SK-N-SH treated with all-trans-retinoic acid at 6 μM for 48 hours (cell line): ENCODE data around the gene HSD11B2.

ENCODE experiments used
- ATAC-seq: fragments of 200-7000 bp; cut with Tn5 transposase; 3 replicates; pipeline ENCODE4 v1.9.1; 2020; ENCODE audit warnings: mild to moderate bottlenecking, moderate library complexity
- ARNTL ChIP-seq: fragments of 450-650 bp; formaldehyde crosslinking; IDR thresholded peaks from 2 replicates; pipeline ENCODE4 v1.5.0; 2020; ENCODE audit warnings: low read depth, mild to moderate bottlenecking, moderate library complexity, borderline replicate concordance
- BACH2 ChIP-seq: fragments of 250-450 bp; sonication (Bioruptor Pico); IDR thresholded peaks from 2 replicates; pipeline ENCODE4 v1.9.0; 2021; ENCODE audit warnings: mild to moderate bottlenecking, borderline replicate concordance
- CREB5 ChIP-seq: fragments of 250-450 bp; sonication (Bioruptor Pico); IDR thresholded peaks from 2 replicates; pipeline ENCODE4 v1.5.1; 2020; ENCODE audit warnings: low read depth, mild to moderate bottlenecking, moderate library complexity
- CSRNP3 ChIP-seq: fragments of 250-450 bp; sonication (Bioruptor Pico); IDR thresholded peaks from 2 replicates; pipeline ENCODE4 v1.5.1; 2021; ENCODE audit warnings: mild to moderate bottlenecking, moderate library complexity
- ESRRG ChIP-seq: fragments of 250-450 bp; sonication (Bioruptor Pico); IDR thresholded peaks from 2 replicates; pipeline ENCODE4 v1.6.1; 2021; ENCODE audit warnings: mild to moderate bottlenecking
- GLIS3 ChIP-seq: fragments of 250-450 bp; sonication (Bioruptor Pico); IDR thresholded peaks from 2 replicates; pipeline ENCODE4 v1.5.0; 2020; ENCODE audit warnings: mild to moderate bottlenecking, moderate library complexity
- ISL1 ChIP-seq: fragments of 250-450 bp; sonication (Bioruptor Pico); IDR thresholded peaks from 2 replicates; pipeline ENCODE4 v2.1.2; 2022; ENCODE audit warnings: mild to moderate bottlenecking, moderate library complexity
- OSR1 ChIP-seq: fragments of 250-450 bp; sonication (Bioruptor Pico); IDR thresholded peaks from 2 replicates; pipeline ENCODE4 v1.8.0; 2022; ENCODE audit warnings: moderate library complexity, mild to moderate bottlenecking, inconsistent platforms
- POU6F1 ChIP-seq: fragments of 250-450 bp; sonication (Bioruptor Pico); IDR thresholded peaks from 2 replicates; pipeline ENCODE4 v1.8.0; 2021; ENCODE audit warnings: low read depth, mild to moderate bottlenecking, moderate library complexity, borderline replicate concordance
- PPARA ChIP-seq: fragments of 250-450 bp; sonication (Bioruptor Pico); IDR thresholded peaks from 2 replicates; pipeline ENCODE4 v1.5.0; 2020; ENCODE audit warnings: mild to moderate bottlenecking, borderline replicate concordance
- RARB ChIP-seq: fragments of 250-450 bp; sonication (Bioruptor Pico); IDR thresholded peaks from 2 replicates; pipeline ENCODE4 v1.8.0; 2021; ENCODE audit warnings: mild to moderate bottlenecking, moderate library complexity
- SNAI2 ChIP-seq: fragments of 250-450 bp; sonication (Bioruptor Pico); IDR thresholded peaks from 2 replicates; pipeline ENCODE4 v1.5.0; 2020; ENCODE audit warnings: mild to moderate bottlenecking, moderate library complexity
- TCF4 ChIP-seq: fragments of 250-450 bp; sonication (Bioruptor Pico); IDR thresholded peaks from 2 replicates; pipeline ENCODE4 v1.8.0; 2021; ENCODE audit warnings: mild to moderate bottlenecking, moderate library complexity, borderline replicate concordance
- TOX ChIP-seq: fragments of 250-450 bp; sonication (Bioruptor Pico); IDR thresholded peaks from 2 replicates; pipeline ENCODE4 v1.8.0; 2021; ENCODE audit warnings: mild to moderate bottlenecking, moderate library complexity, borderline replicate concordance
- TSHZ2 ChIP-seq: fragments of 250-450 bp; sonication (Bioruptor Pico); IDR thresholded peaks from 2 replicates; pipeline ENCODE4 v1.5.0; 2020; ENCODE audit warnings: mild to moderate bottlenecking, moderate library complexity
- ZFP3 ChIP-seq: fragments of 250-450 bp; sonication (Bioruptor Pico); IDR thresholded peaks from 2 replicates; pipeline ENCODE4 v1.5.0; 2020; ENCODE audit warnings: mild to moderate bottlenecking, moderate library complexity
- ZFP30 ChIP-seq: fragments of 450-650 bp; formaldehyde crosslinking; IDR thresholded peaks from 2 replicates; pipeline ENCODE4 v1.5.0; 2022; ENCODE audit warnings: mild to moderate bottlenecking, moderate library complexity
- ZNF565 ChIP-seq: fragments of 450-650 bp; formaldehyde crosslinking; conservative IDR thresholded peaks from 2 replicates; pipeline ENCODE4 v1.5.0; 2020; ENCODE audit warnings: low read depth, mild to moderate bottlenecking, moderate library complexity
- ZNF8 ChIP-seq: fragments of 450-650 bp; formaldehyde crosslinking; IDR thresholded peaks from 2 replicates; pipeline ENCODE4 v1.5.0; 2020; ENCODE audit warnings: mild to moderate bottlenecking, moderate library complexity

Gene HSD11B2

GRCh38 chr16:67400901-67401300, 30.0 kb upstream of the HSD11B2 start:
- ATAC-seq: no peak
- TF ChIP-seq CSRNP3 (CRISPR knock-in tag) (no peak), ZFP30 (CRISPR knock-in tag) (no peak), ZNF565 (CRISPR knock-in tag) (no peak), BACH2 (no peak), ESRRG (CRISPR knock-in tag) (no peak), TCF4 (CRISPR knock-in tag) (no peak), ZFP3 (CRISPR knock-in tag) (no peak), RARB (CRISPR knock-in tag) (no peak), ARNTL (CRISPR knock-in tag) (no peak), GLIS3 (CRISPR knock-in tag) (no peak), OSR1 (no peak), ISL1 (CRISPR knock-in tag) (no peak), TOX (CRISPR knock-in tag) (no peak), POU6F1 (CRISPR knock-in tag) (no peak), ZNF8 (CRISPR knock-in tag) (no peak), SNAI2 (no peak), CREB5 (no peak)

GRCh38 chr16:67403976-67404555, 26.9 kb upstream of the HSD11B2 start:
- no peak for ATAC-seq
- TF ChIP-seq TSHZ2: no peak

- ATAC-seq: no peak
- TF ChIP-seq GLIS3 (CRISPR knock-in tag) (no peak), ISL1 (CRISPR knock-in tag) (no peak)
Measured at GRCh38 chr16:67404740-67405226, 26.1 kb upstream of the HSD11B2 start.

- ATAC-seq: no peak
- TF ChIP-seq ZFP30 (CRISPR knock-in tag) (no peak), ARNTL (CRISPR knock-in tag) (no peak), ESRRG (CRISPR knock-in tag) (no peak), CREB5 (no peak), POU6F1 (CRISPR knock-in tag) (no peak), CSRNP3 (CRISPR knock-in tag) (no peak), PPARA (CRISPR knock-in tag) (no peak), TSHZ2 (no peak), SNAI2 (no peak), ZFP3 (CRISPR knock-in tag) (no peak)
Measured at GRCh38 chr16:67405336-67405735, 25.6 kb upstream of the HSD11B2 start.
